GM15510 (cell line): ENCODE measurements around the gene FAM89B.

ENCODE experiments used
- POLR2A ChIP-seq: IDR thresholded peaks from 3 replicates; pipeline ENCODE4 v1.6.1; 2011; ENCODE audit warnings: borderline replicate concordance; ENCODE audit not compliant: insufficient read length; ENCODE audit errors: extremely low read depth

Gene FAM89B

DNA sequence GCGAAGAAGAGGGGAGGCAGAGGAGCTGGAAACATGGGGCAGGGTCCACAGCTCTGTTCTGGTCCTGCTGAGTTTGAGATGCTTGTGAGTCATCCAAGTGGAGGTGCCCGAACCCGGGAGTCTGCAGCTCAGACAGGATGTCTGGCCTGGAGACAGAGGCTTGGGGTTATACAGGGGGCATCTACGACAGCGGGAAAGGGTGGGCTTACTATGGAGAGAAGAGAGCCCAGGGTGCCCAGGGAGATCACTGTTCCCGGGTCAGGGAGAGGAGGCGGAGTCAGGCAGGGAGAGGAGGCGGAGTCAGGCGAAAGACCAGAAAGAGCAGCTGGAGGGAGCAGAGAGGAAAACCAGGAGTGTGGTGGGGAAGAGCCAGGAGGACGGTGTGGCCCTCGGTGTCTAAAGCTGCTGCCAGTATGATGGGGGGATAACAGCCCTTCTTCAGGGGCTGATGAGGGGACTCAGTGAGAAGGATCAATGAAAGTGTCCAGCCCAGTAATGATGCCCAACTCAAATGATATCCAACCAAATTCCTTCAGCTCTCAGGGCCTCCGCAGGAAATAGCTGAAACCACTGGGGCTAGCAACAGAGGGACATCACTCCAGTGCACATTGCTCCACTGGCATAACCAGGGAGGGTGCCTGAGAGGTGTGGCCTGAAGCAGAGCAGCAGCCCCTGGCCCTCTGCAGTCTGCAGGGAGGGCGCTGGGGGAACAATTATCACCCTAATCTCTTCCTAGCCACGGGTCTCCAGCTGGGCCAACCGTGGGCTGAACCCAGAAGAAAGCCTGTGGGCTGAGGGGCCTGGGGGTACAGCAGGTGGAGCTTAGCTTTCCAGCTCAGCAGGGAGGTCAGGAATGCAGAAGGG is 11.6 kb upstream of the FAM89B start:
- TF ChIP-seq POLR2A, result no peak

- TF ChIP-seq POLR2A, result no peak
These were observed 10.3 kb upstream of the FAM89B start for GRCh38 chr11:65562020-65562419.

- no peak for TF ChIP-seq POLR2A
These were observed 9.6 kb upstream of the FAM89B start for GRCh38 chr11:65562788-65563187.

DNA sequence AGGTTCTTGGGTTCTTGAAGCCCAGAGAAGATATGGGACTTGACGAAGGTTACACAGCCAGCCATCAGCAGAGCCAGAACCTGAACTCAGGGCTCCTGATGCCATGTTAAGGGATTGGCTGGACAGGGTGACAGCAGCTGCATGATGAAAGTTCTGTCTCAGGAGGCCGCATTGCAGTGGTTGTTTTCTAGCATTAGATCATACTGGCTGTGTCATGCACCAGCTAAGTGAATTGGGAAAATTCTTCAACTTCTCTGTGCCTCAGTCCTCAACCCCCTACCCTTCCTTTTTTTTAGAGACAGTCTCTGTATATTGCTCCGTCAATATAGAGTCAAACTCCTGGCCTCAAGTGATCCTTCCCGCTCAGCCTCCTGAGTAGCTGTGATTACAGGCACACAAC is 8.7 kb upstream of the FAM89B start:
- no peak for TF ChIP-seq POLR2A

DNA sequence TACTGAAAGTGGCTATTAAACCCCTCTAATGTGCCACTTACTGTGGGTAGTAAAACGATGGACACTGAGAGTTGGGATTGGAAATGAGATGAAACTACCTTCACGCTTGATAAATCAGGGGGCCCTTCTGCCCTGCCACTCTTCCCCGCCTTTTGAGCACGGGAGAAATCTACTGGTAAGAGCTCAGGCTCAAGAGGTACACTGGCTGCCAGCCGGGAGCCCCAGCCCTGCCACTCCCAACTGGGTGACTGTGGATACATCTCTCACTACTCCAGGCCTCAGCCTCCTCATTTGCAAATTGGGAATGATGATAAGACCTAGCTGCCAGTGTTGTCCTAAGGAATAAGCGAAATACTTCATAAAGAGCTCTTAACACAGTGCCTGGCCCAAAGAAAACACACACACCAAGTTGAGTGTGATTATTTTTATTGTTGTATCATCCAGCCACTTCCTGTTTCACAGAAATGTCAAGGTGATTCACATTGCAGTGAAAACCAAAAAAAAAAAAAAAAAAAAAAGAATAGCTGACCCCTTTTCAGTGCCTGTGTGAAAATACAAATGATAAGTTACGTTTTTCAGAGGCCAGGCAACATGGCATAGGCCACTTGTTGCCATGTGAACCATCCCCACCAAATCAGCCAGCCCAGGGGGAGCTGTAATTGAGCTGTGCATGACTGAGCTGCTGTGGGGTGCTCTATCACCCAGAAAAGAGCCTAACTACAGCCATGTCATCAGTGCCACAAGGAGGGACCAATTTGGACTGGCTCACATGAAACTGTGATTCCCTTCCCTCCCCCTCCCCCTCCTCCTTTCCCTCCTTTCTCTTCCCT is 6.5 kb upstream of the FAM89B start:
- no peak for TF ChIP-seq POLR2A

DNA sequence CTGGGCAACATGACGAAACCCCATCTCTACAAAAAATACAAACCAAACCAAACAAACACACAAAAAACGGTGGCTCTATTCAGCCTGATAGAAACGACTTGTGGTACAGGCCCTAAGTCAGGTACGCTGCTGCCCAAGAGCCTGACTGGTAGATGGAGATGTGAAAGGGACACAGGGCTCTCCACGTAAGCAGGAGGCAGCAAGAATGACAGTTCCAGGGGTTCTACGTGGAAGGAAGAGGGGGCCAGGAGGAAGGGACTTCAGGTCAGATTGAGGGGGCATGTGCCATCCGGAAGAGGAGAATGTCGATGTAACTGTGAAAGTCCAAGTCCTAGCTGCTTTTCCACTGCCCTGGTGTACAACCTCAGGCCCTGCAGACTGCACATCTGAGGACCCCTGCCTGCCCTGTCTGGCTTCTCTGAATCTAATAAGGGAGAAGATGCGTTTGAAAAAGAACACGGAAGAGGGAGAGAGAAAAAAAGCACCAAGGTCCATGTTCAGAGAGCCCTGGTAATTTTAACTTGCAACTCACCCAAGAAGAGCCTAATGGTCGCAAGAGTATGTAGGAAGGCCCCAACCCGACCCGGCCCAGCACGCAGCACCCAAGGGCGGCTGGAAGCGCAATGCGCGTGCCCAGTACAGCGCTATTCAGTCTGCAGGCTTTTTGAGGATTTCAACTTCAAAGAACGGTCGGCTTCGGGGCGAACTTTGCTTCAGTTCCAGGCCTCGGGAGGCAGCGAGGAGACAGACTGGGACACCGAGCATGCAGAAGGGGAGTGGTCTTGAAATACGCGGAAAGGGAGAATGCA is 3.0 kb upstream of the FAM89B start:
- TF ChIP-seq POLR2A, result no peak

DNA sequence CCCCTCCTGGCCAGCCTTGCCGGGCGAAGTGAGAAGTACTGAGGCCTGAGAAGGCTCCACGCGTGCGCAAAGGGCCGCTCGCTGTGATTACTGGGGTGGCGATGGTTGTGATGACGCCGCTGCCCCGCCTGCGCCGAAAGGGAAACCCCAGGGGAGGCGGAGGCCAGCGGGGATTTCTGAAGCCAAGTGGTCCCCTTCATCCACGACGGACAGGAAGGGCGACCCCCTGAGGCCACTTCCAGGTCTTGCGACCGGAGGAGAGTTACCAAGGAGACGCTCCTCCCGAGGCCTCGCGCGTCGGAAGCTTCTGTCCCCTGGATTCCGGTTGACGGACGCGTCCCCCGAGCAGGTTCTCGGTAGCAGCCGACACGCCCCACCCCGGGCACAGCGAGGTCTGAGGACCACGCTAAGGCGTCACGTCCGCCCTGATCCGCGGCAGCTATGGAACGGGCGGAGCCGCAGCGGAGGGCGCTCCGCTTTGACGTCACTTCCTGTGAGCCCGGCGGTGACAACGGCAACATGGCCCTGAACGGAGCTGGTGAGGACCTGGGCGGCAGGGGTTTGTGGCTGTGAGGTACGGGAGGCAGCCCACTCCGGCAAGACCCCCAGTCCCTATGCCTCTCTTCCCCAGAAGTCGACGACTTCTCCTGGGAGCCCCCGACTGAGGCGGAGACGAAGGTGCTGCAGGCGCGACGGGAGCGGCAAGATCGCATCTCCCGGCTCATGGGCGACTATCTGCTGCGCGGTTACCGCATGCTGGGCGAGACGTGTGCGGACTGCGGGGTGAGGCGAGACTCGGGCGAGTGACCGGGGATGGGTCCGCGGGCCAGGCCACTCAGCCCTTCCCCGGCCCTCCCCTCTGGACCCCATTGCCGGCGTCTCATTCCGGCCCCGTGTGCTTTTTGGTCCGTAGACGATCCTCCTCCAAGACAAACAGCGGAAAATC is 2.1 kb upstream of the FAM89B start, which contains the start of gene ZNRD2:
Gene ZNRD2, plus strand, starts transcription at position 505 of the 946 bp plus-strand sequence. Its CDS starts 15 bp downstream, at position 520.
- TF ChIP-seq POLR2A, result peak; percentile 79

GRCh38 chr11:65571420-65571819 is 918 bp upstream of the FAM89B start:
- no peak for TF ChIP-seq POLR2A

GRCh38 chr11:65571940-65572339 is 398 bp upstream of the FAM89B start:
- no peak for TF ChIP-seq POLR2A

- no peak for TF ChIP-seq POLR2A
These were observed 1.2 kb downstream of the FAM89B start for GRCh38 chr11:65573391-65574079.

DNA sequence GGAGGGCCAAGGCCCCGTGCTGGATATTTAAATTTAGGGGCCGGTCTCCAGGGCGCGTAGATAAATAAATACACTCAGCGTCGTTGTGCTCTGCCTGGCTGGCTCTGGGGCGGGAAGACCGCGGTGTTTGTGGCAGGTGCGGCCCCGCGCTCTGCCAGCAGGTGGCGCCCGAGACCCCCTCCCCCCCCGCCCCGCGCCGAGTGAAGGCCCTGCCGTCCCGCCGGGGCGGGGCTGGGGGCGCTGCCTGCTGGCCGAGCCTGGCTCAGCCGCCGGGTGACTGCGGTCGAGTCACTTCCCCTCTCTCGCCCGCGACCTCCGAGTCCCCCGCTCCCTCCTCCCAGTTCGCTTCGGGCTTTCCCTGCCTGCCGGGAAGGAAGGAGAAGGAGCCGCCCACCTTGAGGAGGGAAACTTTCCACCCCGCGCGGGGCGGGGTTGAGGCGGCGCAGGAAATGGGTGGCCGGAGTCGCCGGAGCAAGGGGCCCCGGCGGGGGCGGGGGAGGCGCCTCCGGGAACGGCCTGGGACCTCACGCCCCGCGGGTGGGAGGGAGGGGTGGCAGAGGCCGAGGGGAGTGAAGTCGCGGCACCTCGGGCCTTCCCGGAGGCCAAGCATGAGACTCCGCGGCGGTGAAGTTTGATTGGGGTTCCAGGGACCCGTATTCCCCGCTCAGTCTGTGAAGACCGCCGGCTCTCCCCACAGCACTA is 1.9 kb downstream of the FAM89B start:
- no peak for TF ChIP-seq POLR2A

- TF ChIP-seq POLR2A, result peak; percentile 10
These were observed 2.7 kb downstream of the FAM89B start for GRCh38 chr11:65574811-65575567.
